Measurements from ENCODE around the gene WDR38.

Gene WDR38

DNA sequence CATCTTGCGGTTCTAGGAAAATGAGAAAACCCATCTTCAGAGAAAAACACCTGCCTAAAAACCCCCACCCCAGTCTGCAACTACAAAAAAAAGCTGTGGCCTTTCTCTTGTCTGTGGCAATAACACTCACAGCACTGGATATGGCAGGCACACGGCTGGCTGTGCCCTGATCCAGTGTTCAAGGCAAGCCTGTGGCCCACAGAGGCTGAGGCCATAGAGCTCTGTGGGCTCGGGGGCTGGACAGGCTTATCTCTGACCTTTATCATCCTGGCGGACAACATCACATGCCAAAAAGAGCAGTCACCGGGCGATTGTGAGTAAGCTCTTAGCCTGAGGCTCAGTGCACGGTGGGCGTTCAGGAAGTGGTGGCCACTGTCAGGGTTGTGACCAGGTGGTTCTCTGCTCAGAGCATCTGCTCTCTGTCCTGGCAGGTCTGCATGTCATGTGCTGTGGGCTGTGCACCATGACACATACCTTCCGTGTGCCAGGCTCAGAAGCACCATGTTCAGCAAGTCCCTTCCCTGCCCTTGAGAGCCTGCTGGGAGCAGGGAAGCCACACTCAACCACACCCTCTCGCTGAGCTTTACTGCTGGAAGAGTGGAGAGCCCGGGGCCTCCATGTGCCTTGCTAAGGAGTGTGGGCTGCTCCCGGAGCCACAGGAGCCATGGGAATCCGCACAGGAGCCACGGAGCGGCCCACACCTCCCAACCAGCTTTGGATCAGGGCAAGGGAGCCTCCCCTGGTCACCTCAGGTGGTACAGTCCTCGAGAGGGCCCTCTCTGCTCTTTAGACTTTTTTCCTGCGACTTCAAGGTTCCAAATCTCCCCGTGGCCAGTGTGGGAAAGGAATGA, 34.6 kb upstream of the WDR38 start:
- no peak overlapping the region for H3K4me3 ChIP-seq (ENCODE audit: low read depth, low read length)
- TF ChIP-seq, protein P1, sequence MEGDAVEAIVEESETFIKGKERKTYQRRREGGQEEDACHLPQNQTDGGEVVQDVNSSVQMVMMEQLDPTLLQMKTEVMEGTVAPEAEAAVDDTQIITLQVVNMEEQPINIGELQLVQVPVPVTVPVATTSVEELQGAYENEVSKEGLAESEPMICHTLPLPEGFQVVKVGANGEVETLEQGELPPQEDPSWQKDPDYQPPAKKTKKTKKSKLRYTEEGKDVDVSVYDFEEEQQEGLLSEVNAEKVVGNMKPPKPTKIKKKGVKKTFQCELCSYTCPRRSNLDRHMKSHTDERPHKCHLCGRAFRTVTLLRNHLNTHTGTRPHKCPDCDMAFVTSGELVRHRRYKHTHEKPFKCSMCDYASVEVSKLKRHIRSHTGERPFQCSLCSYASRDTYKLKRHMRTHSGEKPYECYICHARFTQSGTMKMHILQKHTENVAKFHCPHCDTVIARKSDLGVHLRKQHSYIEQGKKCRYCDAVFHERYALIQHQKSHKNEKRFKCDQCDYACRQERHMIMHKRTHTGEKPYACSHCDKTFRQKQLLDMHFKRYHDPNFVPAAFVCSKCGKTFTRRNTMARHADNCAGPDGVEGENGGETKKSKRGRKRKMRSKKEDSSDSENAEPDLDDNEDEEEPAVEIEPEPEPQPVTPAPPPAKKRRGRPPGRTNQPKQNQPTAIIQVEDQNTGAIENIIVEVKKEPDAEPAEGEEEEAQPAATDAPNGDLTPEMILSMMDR (IDR thresholded peaks at IDR 0.05; ENCODE audit: borderline replicate concordance, insufficient read depth, low read depth, low read length): 0 out of 2 replicates have a peak, but pooled peaks have one; percentile 6

DNA sequence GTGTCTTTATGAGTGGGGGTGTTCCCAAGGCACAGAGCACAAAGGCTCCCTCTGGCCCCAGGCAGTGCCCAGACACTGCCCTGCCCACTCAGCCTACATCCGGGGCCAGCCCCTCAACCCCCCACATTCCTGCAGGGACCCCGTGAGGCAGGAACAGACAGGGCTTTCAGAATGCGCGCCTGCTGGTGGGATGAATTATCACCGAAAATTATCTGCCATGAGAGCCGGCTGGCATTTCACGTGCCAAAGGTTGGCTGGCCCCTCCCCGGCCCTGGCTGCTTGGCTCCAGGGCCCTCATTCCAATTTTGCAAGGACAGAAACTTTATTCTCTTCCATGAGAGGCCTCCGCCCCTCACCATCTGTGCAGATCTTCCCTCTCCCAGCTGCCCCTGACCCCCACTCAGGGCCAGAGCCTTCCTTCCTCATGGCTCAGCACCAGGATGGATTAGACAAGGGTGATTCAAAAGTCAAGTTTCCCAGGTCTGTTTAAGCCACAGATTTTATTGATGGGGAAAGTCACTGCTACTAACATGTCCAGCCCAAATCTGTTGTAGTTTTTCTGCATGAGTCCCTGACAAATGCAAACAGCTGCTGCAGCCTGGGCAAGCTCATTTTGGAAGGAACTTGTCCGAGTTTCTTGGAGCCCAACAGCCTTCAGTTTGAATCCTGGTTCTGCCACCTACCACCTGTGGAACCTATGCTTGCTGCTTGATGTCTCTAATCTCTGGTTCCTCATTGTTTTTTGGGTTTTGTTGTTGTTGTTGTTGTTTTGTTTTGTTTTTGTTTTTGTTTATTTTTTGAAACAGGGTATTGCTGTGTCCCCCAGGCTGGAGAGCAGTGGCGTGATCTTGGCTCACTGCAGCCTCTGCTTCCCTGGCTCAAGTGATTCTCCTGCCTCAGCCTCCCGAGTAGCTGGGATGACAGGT, 32.3 kb upstream of the WDR38 start:
- H3K4me3 ChIP-seq (ENCODE audit: low read depth, low read length): no peak overlapping the region
- TF ChIP-seq, protein P1 (IDR thresholded peaks at IDR 0.05; ENCODE audit: borderline replicate concordance, insufficient read depth, low read depth, low read length): no peak

DNA sequence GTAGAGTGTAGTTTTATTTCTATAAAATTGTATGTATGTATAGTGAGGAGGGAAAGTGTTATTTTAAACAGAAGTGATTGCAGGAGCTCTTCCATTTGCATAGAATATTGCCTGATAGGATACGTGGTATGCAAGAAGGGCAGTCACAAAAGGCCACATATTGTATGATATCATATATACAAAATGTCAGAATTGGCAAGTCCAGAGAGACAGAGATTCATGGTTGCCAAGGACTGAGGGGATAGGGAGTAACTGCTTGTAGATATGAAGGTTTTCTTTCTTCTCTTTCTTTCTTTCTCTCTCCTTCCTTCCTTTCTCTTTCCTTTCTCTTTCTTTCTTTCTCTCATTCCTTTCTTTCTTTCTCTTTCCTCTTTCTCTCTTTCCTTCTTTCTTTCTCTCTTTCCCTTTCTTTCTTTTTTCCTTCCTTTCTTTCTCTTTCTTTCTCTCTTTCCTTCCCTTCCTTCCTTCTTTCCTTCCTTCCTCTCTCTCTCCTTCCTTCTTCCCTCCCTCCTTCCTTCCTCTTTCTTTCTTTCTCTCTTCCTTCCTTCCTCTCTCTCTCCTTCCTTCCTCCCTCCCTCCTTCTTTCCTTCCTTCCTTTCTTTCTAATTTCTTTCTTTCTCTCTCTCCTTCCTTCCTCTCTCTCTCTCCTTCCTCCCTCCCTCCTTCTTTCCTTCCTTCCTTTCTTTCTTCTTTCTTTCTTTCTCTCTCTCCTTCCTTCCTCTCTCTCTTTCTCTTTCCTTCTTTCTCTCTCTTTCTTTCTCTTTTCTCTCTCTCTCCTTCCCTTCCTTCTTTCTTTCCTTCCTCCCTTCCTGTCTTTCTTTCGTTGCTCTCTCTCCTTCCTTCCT, 24.5 kb upstream of the WDR38 start:
- TF ChIP-seq, protein P1 (IDR thresholded peaks at IDR 0.05; ENCODE audit: borderline replicate concordance, insufficient read depth, low read depth, low read length): no peak
- H3K4me3 ChIP-seq (ENCODE audit: low read depth, low read length): no peak overlapping the region

DNA sequence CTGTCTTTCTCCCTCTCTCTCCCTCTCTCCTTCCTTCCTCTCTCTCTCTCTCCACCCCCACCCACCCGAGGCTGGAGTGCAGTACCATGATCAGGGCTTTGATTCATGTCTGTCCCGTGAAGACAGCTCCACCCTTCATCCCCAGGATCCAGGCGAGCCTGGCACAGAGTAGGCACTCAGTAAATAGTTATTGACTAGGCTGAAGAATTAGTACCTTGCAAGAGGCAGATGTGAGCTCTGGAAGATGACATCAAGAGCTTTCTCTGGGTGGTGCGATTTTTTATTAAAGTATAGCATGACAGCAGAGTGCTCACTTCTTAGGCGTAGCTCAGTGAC, 24.0 kb upstream of the WDR38 start:
- TF ChIP-seq, protein P1 (IDR thresholded peaks at IDR 0.05; ENCODE audit: borderline replicate concordance, insufficient read depth, low read depth, low read length): no peak
- no peak overlapping the region for H3K4me3 ChIP-seq (ENCODE audit: low read depth, low read length)

DNA sequence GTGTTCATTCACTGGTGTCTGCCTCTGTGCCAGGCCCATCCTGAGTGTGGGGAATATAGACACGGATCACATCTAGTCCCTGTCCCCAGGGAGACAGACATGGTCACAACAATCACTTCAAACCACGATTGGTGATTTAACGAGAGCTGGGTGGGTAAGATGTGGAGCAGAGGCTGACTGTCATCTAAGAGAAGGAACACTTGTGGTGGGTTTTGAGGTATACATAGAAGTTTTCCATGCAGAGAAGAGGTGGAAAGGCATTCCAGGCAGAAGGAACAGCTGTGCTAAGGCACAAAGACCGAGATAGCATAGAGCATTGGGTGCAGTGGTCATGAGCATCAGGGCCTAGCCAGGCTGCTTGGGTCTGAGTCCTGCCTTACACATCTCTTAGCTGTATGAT, 22.7 kb upstream of the WDR38 start:
- H3K4me3 ChIP-seq (ENCODE audit: low read depth, low read length): no peak overlapping the region
- TF ChIP-seq, protein P1 (IDR thresholded peaks at IDR 0.05; ENCODE audit: borderline replicate concordance, insufficient read depth, low read depth, low read length): no peak

DNA sequence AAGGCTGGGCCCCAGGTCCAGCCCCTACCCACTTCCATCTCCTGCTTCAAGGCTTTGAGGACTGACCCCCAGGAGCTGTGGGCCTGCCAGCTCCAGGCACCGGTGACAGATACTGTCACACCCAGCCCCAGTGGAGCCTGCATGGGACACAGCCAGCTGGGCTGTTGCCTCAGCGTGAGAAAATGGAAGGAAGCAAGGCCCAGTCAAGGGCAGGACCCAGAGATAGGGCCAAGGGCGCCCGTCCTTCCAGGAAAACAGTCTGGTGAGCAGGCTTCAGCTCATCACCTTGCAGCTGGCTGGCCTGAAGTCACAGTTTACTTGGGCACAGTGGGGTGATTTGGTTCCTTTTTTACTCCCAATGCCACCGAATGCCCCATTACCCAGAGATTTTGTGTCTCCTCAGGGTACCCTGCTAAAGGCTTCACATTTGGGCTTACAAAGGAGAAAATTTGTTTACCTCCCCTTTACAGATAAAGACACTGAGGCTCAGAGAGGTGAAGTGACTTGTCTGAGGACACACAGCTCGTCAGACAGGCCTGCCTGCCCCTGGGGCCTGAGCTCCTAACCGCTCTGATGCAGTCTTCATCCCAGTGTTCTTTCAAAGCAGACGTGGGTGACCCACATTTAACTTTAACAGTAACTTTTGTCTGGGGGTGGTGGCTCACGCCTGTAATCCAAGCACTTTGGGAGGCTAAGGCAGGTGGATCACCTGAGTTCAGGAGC, 21.5 kb upstream of the WDR38 start:
- TF ChIP-seq, protein P1 (IDR thresholded peaks at IDR 0.05; ENCODE audit: borderline replicate concordance, insufficient read depth, low read depth, low read length): no peak
- H3K4me3 ChIP-seq (ENCODE audit: low read depth, low read length): no peak overlapping the region

Measured in GM12875 (cell line).